ENCODE data around the gene C10orf53. TPM values are rescaled to one million over a fixed set of nuclear protein-coding genes. Genes with fewer than 3 reads are reported as not detected.

Gene C10orf53
- polyA plus RNA-seq, 2 of the 4 experiments (the other 2 are of a cell fraction): not detected

DNA sequence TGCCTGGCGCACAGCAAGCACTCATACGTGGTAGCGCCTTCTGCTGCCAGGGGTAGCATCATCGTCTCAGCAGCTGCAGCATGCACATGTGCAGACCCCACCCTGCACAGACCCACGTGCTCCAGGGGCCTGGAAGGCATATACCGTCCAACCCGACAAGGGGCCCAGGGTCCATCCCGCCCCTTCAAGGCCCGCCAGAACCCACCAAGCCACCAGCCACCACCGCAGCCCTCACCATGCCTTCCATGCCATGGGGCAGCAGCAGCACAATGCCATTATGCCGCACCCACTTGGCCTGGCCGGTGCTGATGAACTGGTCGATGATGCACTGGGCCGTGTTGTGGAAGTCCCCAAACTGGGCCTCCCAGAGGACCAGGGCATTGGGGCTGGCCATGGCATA lies 60.0 kb downstream of the C10orf53 start:
- WGBS (ENCODE audit: missing lambda C conversion rate): 72% methylated on average over 5 of the region's 14 CpGs
- TF ChIP-seq MAZ (IDR thresholded peaks at IDR 0.05; ENCODE audit: borderline replicate concordance, low read depth, low read length) (no peak), FOSL2 (IDR thresholded peaks at IDR 0.05) (no peak), FOSL2 (CRISPR knock-in tag; IDR thresholded peaks at IDR 0.05) (no peak), RCOR1 (IDR thresholded peaks at IDR 0.05; ENCODE audit: low read depth, low read length) (no peak), BHLHE40 (IDR thresholded peaks at IDR 0.05; ENCODE audit: low read depth, low read length) (no peak), TP53 (CRISPR knock-in tag; IDR thresholded peaks at IDR 0.05) (no peak), POLR2AphosphoS2 (conservative IDR thresholded peaks at IDR 0.05; ENCODE audit: low read length) (no peak), FOXS1 (CRISPR knock-in tag; IDR thresholded peaks at IDR 0.05) (no peak), HOXA7 (CRISPR knock-in tag; IDR thresholded peaks at IDR 0.05) (no peak), RARB (CRISPR knock-in tag; IDR thresholded peaks at IDR 0.05) (no peak), SMC3 (IDR thresholded peaks at IDR 0.05) (no peak), MAX (IDR thresholded peaks at IDR 0.05) (no peak), JUN (IDR thresholded peaks at IDR 0.05) (no peak), RFX5 (IDR thresholded peaks at IDR 0.05) (no peak), HEYL (CRISPR knock-in tag; IDR thresholded peaks at IDR 0.05) (no peak), ZNF302 (CRISPR knock-in tag; IDR thresholded peaks at IDR 0.05) (no peak), ZSCAN20 (CRISPR knock-in tag; IDR thresholded peaks at IDR 0.05) (no peak)
- TF ChIP-seq, protein P1, sequence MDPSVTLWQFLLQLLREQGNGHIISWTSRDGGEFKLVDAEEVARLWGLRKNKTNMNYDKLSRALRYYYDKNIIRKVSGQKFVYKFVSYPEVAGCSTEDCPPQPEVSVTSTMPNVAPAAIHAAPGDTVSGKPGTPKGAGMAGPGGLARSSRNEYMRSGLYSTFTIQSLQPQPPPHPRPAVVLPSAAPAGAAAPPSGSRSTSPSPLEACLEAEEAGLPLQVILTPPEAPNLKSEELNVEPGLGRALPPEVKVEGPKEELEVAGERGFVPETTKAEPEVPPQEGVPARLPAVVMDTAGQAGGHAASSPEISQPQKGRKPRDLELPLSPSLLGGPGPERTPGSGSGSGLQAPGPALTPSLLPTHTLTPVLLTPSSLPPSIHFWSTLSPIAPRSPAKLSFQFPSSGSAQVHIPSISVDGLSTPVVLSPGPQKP (IDR thresholded peaks at IDR 0.05; ENCODE audit: low read depth, low read length): no peak
- TF ChIP-seq, protein P2, sequence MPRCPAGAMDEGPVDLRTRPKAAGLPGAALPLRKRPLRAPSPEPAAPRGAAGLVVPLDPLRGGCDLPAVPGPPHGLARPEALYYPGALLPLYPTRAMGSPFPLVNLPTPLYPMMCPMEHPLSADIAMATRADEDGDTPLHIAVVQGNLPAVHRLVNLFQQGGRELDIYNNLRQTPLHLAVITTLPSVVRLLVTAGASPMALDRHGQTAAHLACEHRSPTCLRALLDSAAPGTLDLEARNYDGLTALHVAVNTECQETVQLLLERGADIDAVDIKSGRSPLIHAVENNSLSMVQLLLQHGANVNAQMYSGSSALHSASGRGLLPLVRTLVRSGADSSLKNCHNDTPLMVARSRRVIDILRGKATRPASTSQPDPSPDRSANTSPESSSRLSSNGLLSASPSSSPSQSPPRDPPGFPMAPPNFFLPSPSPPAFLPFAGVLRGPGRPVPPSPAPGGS (IDR thresholded peaks at IDR 0.05): no peak
- TF ChIP-seq, protein P3, sequence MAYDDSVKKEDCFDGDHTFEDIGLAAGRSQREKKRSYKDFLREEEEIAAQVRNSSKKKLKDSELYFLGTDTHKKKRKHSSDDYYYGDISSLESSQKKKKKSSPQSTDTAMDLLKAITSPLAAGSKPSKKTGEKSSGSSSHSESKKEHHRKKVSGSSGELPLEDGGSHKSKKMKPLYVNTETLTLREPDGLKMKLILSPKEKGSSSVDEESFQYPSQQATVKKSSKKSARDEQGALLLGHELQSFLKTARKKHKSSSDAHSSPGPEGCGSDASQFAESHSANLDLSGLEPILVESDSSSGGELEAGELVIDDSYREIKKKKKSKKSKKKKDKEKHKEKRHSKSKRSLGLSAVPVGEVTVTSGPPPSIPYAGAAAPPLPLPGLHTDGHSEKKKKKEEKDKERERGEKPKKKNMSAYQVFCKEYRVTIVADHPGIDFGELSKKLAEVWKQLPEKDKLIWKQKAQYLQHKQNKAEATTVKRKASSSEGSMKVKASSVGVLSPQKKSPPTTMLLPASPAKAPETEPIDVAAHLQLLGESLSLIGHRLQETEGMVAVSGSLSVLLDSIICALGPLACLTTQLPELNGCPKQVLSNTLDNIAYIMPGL (CRISPR knock-in tag; IDR thresholded peaks at IDR 0.05; ENCODE audit: borderline replicate concordance): no peak
- no peak for DNase-seq (ENCODE audit: low read depth in 1 of 2, low spot score in 1 of 2)
- no peak for FAIRE-seq
- CTCF ChIA-PET: no interaction called here
- H3K9me3 ChIP-seq: no peaks in the 10 kb centered on the region
- no peaks in the 10 kb centered on the region for H3K4me1 ChIP-seq
- no peak for ATAC-seq
- POLR2A ChIA-PET: no interaction called here
- no peak overlapping the region for H3K4me3 ChIP-seq
- no peak overlapping the region for H3K27ac ChIP-seq
- no peak overlapping the region for H3K4me2 ChIP-seq

- ChIA-PET CTCF (no interaction called here), POLR2A (no interaction called here)
- Histone ChIP-seq H3K27ac (no peak overlapping the region), H3K4me1 (no peaks in the 10 kb centered on the region), H3K4me2 (no peak overlapping the region), H3K9me3 (no peaks in the 10 kb centered on the region), H3K4me3 (no peak overlapping the region)
- WGBS (ENCODE audit: missing lambda C conversion rate): 68% methylated on average over 8 of the region's 16 CpGs
- no peak for DNase-seq (ENCODE audit: low read depth in 1 of 2, low spot score in 1 of 2)
- ATAC-seq: peak in 1 of 2 experiments; percentile 16; a peak in 4 of 6 replicates
- no peak for FAIRE-seq
- no peak for TF ChIP-seq HOXB5 (CRISPR knock-in tag; IDR thresholded peaks at IDR 0.05)
- TF ChIP-seq KDM5A (IDR thresholded peaks at IDR 0.05): no peak
- no peak for TF ChIP-seq RCOR1 (IDR thresholded peaks at IDR 0.05; ENCODE audit: low read depth, low read length)
- no peak for TF ChIP-seq CHD4 (IDR thresholded peaks at IDR 0.05; ENCODE audit: borderline replicate concordance)
- TF ChIP-seq, protein P4, sequence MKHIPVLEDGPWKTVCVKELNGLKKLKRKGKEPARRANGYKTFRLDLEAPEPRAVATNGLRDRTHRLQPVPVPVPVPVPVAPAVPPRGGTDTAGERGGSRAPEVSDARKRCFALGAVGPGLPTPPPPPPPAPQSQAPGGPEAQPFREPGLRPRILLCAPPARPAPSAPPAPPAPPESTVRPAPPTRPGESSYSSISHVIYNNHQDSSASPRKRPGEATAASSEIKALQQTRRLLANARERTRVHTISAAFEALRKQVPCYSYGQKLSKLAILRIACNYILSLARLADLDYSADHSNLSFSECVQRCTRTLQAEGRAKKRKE (CRISPR knock-in tag; IDR thresholded peaks at IDR 0.05; ENCODE audit: low read depth): no peak
- TF ChIP-seq SREBF2 (IDR thresholded peaks at IDR 0.05): no peak
- TF ChIP-seq JUNB (IDR thresholded peaks at IDR 0.05): no peak
- no peak for TF ChIP-seq FOSB (CRISPR knock-in tag; IDR thresholded peaks at IDR 0.05)
- TF ChIP-seq, protein P3 (CRISPR knock-in tag; IDR thresholded peaks at IDR 0.05; ENCODE audit: borderline replicate concordance): no peak
- no peak for TF ChIP-seq RARB (CRISPR knock-in tag; IDR thresholded peaks at IDR 0.05)
These were observed 61.1 kb downstream of the C10orf53 start for GRCh38 chr10:49740346-49741107.

All from A549 (cell line).